Right lobe of liver (tissue), 6 donors: ENCODE results near the gene XRCC3. TPM values are rescaled to one million over a fixed set of nuclear protein-coding genes. Genes with fewer than 3 reads are reported as not detected.

Experiments used
- ATAC-seq, 4 donors: fragments of 200-7000 bp; cut with Tn5 transposase; one replicate each; pipeline ENCODE4 v1.9.1; 2020; ENCODE audit warnings: mild to moderate bottlenecking in 4 of 4, moderate library complexity in 4 of 4
- DNase-seq, 3 donors: peaks; one replicate each; pipeline ENCODE4 v3.0.0-alpha.2; 2020
- H3K27ac ChIP-seq, 3 donors: fragments of 200-600 bp; one replicate each; pipeline ENCODE4 v1.8.0; 2022
- H3K27me3 ChIP-seq, 2 donors: fragments of 200-600 bp; one replicate each; pipeline ENCODE4 v1.8.0; 2022
- H3K36me3 ChIP-seq, 4 donors: fragments of 200-600 bp; sonication (generic) in 1 of 4; one replicate each; pipeline versions ENCODE4 v1.5.1 to v1.8.0; 2017 to 2022; ENCODE audit warnings: control low read depth in 1 of 4
- H3K4me1 ChIP-seq, 4 donors: fragments of 200-600 bp; sonication (generic) in 1 of 4; one replicate each; pipeline versions ENCODE4 v1.5.1 to v1.8.0; 2017 to 2022; ENCODE audit warnings: control low read depth in 1 of 4
- H3K4me3 ChIP-seq, 3 donors: fragments of 200-600 bp; one replicate each; pipeline ENCODE4 v1.8.0; 2022
- H3K9me3 ChIP-seq, 4 donors: fragments of 200-600 bp; sonication (generic) in 1 of 4; one replicate each; pipeline versions ENCODE4 v1.5.1 to v1.8.0; 2017 to 2022; ENCODE audit warnings: control low read depth in 1 of 4
- CTCF ChIP-seq, 4 donors: fragments of 200-600 bp in 3 of 4; fragments of 450-650 bp in 1 of 4; IDR thresholded peaks; one replicate each; pipeline versions ENCODE4 v1.5.1 to v1.8.0; 2016 to 2022; ENCODE audit warnings: antibody characterized with exemption in 4 of 4, mild to moderate bottlenecking in 2 of 4
- POLR2A ChIP-seq: fragments of 450-650 bp; IDR thresholded peaks from one replicate; pipeline ENCODE4 v1.6.1; 2017; ENCODE audit warnings: antibody characterized with exemption, mild to moderate bottlenecking
- WGBS: methylation state at CpG from one replicate; pipeline ENCODE4 v1.1.6; 2018; ENCODE audit warnings: low coverage, low lambda C conversion rate; ENCODE audit not compliant: insufficient coverage; ENCODE audit errors: missing lambda C conversion rate; 5-methylcytosine and 5-hydroxymethylcytosine counted together
- intact Hi-C, 2 donors: fragments of 100-400 bp; cut with DNase I; formaldehyde crosslinking; loops; one replicate each; pipeline versions ENCODE4 v1.11.2 to v1.14.1; 2022
- total RNA-seq, 6 experiments: library from RNA; depleted of rRNA in 2 of 6; stranded (reverse); fragments of >200 nt in 2 of 6; fragmentation: NEBNext Ultra II Directional in 3 of 6; extraction: Animal tissue kit (Norgen Biotek cat#: 25700) in 3 of 6; gene quantifications; one replicate each; pipeline versions ENCODE4 v1.1.0 to v1.2.4, GENCODE V29; 2016 to 2023
- donor health status: DM: no; HTN: yes; CAD: no.
- donor health status: DM: no; HTN: no; CAD: no.
- donor health status: DM: no; HTN: no; CAD: no.
- donor health status: DM: no; HTN: yes; CAD: no.
- donor health status: DM: no; HTN: yes; CAD: no.

XRCC3 gene
- total RNA-seq, 6 experiments from 2014 or later = 0.88 to 6.3 (median 1.8) TPM

GRCh38 chr14:103698380-103699260 is 16.6 kb downstream of the XRCC3 start:
- 80% methylated on average over 1 of the region's 33 CpGs for WGBS
- TF ChIP-seq CTCF (IDR thresholded peaks at IDR 0.05) (no peak), POLR2A (no peak)
- H3K27me3 ChIP-seq = no peaks in the 10 kb centered on the region
- H3K4me1 ChIP-seq = peaks cover 0 to 30% (median 13%) of the 10 kb centered on the region in 4 donors
- DNase-seq (peak in 1 of 3 donors; percentile 55), ATAC-seq (peak in 3 of 4 donors; percentile 3 to 30 (median 5))
- no peak overlapping the region for H3K4me3 ChIP-seq
- H3K36me3 ChIP-seq = peaks cover 0 to 16% (median 9%) of the 10 kb centered on the region in 4 donors
- no peaks in the 10 kb centered on the region for H3K9me3 ChIP-seq
- intact Hi-C loops = no loop called here
- H3K27ac ChIP-seq = no peak overlapping the region

- TF ChIP-seq CTCF (IDR thresholded peaks at IDR 0.05) = no peak
- no peak for TF ChIP-seq POLR2A
- Histone ChIP-seq H3K4me3 (no peak overlapping the region), H3K27ac (no peak overlapping the region), H3K27me3 (no peaks in the 10 kb centered on the region), H3K4me1 (peaks cover 0 to 30% (median 13%) of the 10 kb centered on the region in 4 donors), H3K36me3 (peaks cover 0 to 25% (median 14%) of the 10 kb centered on the region in 4 donors), H3K9me3 (no peaks in the 10 kb centered on the region)
- intact Hi-C loops = no loop called here
- DNase-seq (no peak), ATAC-seq (no peak)
- 0% methylated on average over 1 of the region's 14 CpGs for whole genome bisulfite sequencing
Measured at GRCh38 chr14:103697603-103698379, 17.5 kb downstream of the XRCC3 start.

GRCh38 chr14:103697206-103697602 is 18.0 kb downstream of the XRCC3 start:
- ATAC-seq (no peak), DNase-seq (no peak)
- peaks cover 0 to 28% (median 14%) of the 10 kb centered on the region in 4 donors for H3K36me3 ChIP-seq
- H3K27ac ChIP-seq = no peak overlapping the region
- intact Hi-C loops = no loop called here
- H3K4me3 ChIP-seq = no peak overlapping the region
- H3K27me3 ChIP-seq = no peaks in the 10 kb centered on the region
- H3K4me1 ChIP-seq = peaks cover 0 to 30% (median 13%) of the 10 kb centered on the region in 4 donors
- WGBS = 47% methylated on average over 3 of the region's 3 CpGs
- no peaks in the 10 kb centered on the region for H3K9me3 ChIP-seq
- TF ChIP-seq POLR2A = no peak
- no peak for TF ChIP-seq CTCF (IDR thresholded peaks at IDR 0.05)

- Histone ChIP-seq H3K36me3 (peaks cover 0 to 30% (median 13%) of the 10 kb centered on the region in 4 donors), H3K27ac (no peak overlapping the region), H3K9me3 (no peaks in the 10 kb centered on the region), H3K4me1 (peaks cover 0 to 28% (median 10%) of the 10 kb centered on the region in 4 donors), H3K27me3 (no peaks in the 10 kb centered on the region), H3K4me3 (no peak overlapping the region)
- ATAC-seq (no peak), DNase-seq (no peak)
- TF ChIP-seq CTCF (IDR thresholded peaks at IDR 0.05) (no peak), POLR2A (no peak)
- 56% methylated on average over 6 of the region's 17 CpGs for WGBS
- intact Hi-C loops = no loop called here
Measured at GRCh38 chr14:103696466-103697071, 18.7 kb downstream of the XRCC3 start.
